GM12801 (cell line): ENCODE results near the gene HHIPL1.

ENCODE experiments used
- CTCF ChIP-seq: IDR thresholded peaks from one replicate; pipeline ENCODE4 v1.5.1; 2011; ENCODE audit warnings: control low read depth; ENCODE audit not compliant: insufficient read length; ENCODE audit errors: extremely low read depth

Gene HHIPL1

GRCh38 chr14:99683619-99684409 lies 38.9 kb downstream of the HHIPL1 start, which contains the start of gene CYP46A1:
TSS of gene CYP46A1 (plus strand) at chr14:99684298. CDS start at chr14:99684418, 120 bp downstream.
- no peak for TF ChIP-seq CTCF

- no peak for TF ChIP-seq CTCF
Measured at GRCh38 chr14:99684410-99684934, 39.5 kb downstream of the HHIPL1 start.

GRCh38 chr14:99685151-99685591 lies 40.2 kb downstream of the HHIPL1 start:
- no peak for TF ChIP-seq CTCF

GRCh38 chr14:99685596-99685995 lies 40.7 kb downstream of the HHIPL1 start:
- no peak for TF ChIP-seq CTCF

GRCh38 chr14:99686557-99687283 lies 41.8 kb downstream of the HHIPL1 start:
- TF ChIP-seq CTCF = no peak

- TF ChIP-seq CTCF = no peak
Measured at GRCh38 chr14:99687284-99688209, 42.6 kb downstream of the HHIPL1 start.
